Thyroid gland (tissue), 4 donors: ENCODE data around the gene RIN1. TPM values are rescaled to one million over a fixed set of nuclear protein-coding genes. Genes with fewer than 3 reads are reported as not detected.
"Not testable (repeated sequence)": the region's sequence is repeated elsewhere in the genome, so short reads cannot be mapped to it uniquely, and the experiment has no call there.

Experiments used
- DNase-seq, 2 donors: peaks; one replicate each; pipeline ENCODE4 v3.0.0-alpha.2; 2019
- H3K27ac ChIP-seq, 3 donors: fragments of 200-600 bp; sonication (generic); 1 replicate in 2 of 3; 2 replicates in 1 of 3; pipeline ENCODE4 v1.5.1; 2016 to 2019; ENCODE audit warnings: mild to moderate bottlenecking in 1 of 3, moderate library complexity in 1 of 3
- H3K27me3 ChIP-seq: fragments of 200-600 bp; sonication (generic); one replicate; pipeline ENCODE4 v1.5.1; 2019
- H3K36me3 ChIP-seq, 2 donors: fragments of 200-600 bp; sonication (generic); one replicate each; pipeline ENCODE4 v1.5.1; 2016 to 2019
- H3K4me1 ChIP-seq, 2 donors: fragments of 200-600 bp; sonication (generic); one replicate each; pipeline ENCODE4 v1.5.1; 2017 to 2019
- H3K4me3 ChIP-seq, 3 donors: fragments of 200-600 bp; sonication (generic); replicated peaks in 1 of 3; 1 replicate in 2 of 3; 2 replicates in 1 of 3; pipeline ENCODE4 v1.5.1; 2016; ENCODE audit warnings: mild to moderate bottlenecking in 1 of 3
- H3K9me3 ChIP-seq: fragments of 200-600 bp; sonication (generic); one replicate; pipeline ENCODE4 v1.5.1; 2017
- POLR2A ChIP-seq, 2 donors: fragments of 450-650 bp; IDR thresholded peaks; one replicate each; pipeline ENCODE4 v1.6.1; 2017; ENCODE audit warnings: antibody characterized with exemption in 2 of 2, mild to moderate bottlenecking in 2 of 2, moderate library complexity in 1 of 2
- WGBS, 2 donors: methylation state at CpG; one replicate each; pipeline ENCODE4 v1.1.5; 2017; 5-methylcytosine and 5-hydroxymethylcytosine counted together
- intact Hi-C: fragments of 100-400 bp; cut with DNase I; formaldehyde crosslinking; loops from one replicate; pipeline ENCODE4 v1.15.1; 2023
- total RNA-seq, 4 donors: library from RNA; depleted of rRNA; stranded (reverse); fragments of >200 nt; gene quantifications; one replicate each; pipeline ENCODE4 v1.2.3, GENCODE V29; 2016
- TF ChIP-seq, protein P1 (sequence below), 6 experiments: fragments of 200-600 bp in 3 of 6; fragments of 450-650 bp in 3 of 6; sonication (generic) in 3 of 6; IDR thresholded peaks; one replicate each; pipeline ENCODE4 v1.5.1; 2016 to 2019; ENCODE audit warnings: antibody characterized with exemption in 6 of 6, mild to moderate bottlenecking in 2 of 6, inconsistent platforms in 1 of 6, moderate library complexity in 1 of 6

The RIN1 gene
- total RNA-seq, 4 donors from 2014 or later, result 1.3 to 7.9 (median 2.2) TPM

DNA sequence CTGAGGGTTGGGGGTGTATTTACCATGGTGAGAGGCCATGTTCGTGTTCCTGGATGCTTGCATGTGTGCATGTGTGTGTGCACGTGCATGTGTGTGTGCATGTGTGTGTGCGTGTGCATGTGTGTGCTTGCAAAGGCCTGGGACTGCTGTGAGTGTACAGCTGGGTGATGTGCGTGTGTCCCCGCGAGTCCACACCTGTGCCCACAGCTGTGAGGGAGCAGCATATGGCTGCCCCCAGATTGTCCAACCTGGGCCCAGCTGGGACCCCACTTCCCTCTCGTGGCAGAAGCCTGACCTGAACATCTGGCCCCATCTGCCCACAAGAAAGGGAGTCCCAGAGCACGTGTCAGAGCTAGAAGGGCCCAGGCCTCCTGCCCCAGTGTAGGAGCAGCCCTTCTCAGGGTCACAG is 11.0 kb downstream of the RIN1 start:
- Histone ChIP-seq H3K4me1 (peaks cover 0 to 28% of the 10 kb centered on the region in 2 donors), H3K27ac (peak overlapping the region in 1 of 3 donors; percentile 41), H3K4me3 (no peak overlapping the region), H3K36me3 (no peaks in the 10 kb centered on the region), H3K9me3 (no peaks in the 10 kb centered on the region), H3K27me3 (no peaks in the 10 kb centered on the region)
- DNase-seq, result no peak
- 67 to 86% methylated on average over 2 to 3 of the region's 8 CpGs for WGBS, 2 donors
- TF ChIP-seq, protein P1, sequence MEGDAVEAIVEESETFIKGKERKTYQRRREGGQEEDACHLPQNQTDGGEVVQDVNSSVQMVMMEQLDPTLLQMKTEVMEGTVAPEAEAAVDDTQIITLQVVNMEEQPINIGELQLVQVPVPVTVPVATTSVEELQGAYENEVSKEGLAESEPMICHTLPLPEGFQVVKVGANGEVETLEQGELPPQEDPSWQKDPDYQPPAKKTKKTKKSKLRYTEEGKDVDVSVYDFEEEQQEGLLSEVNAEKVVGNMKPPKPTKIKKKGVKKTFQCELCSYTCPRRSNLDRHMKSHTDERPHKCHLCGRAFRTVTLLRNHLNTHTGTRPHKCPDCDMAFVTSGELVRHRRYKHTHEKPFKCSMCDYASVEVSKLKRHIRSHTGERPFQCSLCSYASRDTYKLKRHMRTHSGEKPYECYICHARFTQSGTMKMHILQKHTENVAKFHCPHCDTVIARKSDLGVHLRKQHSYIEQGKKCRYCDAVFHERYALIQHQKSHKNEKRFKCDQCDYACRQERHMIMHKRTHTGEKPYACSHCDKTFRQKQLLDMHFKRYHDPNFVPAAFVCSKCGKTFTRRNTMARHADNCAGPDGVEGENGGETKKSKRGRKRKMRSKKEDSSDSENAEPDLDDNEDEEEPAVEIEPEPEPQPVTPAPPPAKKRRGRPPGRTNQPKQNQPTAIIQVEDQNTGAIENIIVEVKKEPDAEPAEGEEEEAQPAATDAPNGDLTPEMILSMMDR (IDR thresholded peaks at IDR 0.05), result no peak
- TF ChIP-seq POLR2A (IDR thresholded peaks at IDR 0.05), result no peak
- intact Hi-C loops, result no loop called here

DNA sequence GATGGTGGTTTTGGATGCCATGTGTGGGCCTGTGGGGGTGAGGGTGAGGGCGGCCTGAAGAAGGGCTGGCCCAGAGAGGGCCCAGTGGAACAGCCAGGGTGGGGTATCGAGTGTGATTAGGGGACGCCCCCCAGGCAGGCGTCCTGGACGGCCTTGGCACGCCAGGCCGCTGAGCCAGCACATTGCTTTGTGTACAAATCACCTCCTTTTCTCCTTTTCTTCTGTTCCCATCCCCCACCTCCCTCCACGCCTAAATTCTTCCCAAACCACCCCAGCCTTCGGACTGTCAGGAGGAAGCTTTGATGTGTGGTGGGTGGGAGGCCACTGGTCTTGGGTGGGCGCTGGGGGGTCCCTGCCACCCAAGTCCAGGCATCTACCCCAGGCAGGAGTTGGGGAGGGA is 11.6 kb downstream of the RIN1 start:
- WGBS, 2 donors, result 55 to 76% methylated on average over 10 of the region's 10 CpGs
- TF ChIP-seq POLR2A (IDR thresholded peaks at IDR 0.05), result no peak
- TF ChIP-seq, protein P1 (IDR thresholded peaks at IDR 0.05), result no peak
- Histone ChIP-seq H3K4me1 (peaks cover 0 to 28% of the 10 kb centered on the region in 2 donors), H3K4me3 (no peak overlapping the region), H3K9me3 (no peaks in the 10 kb centered on the region), H3K27ac (no peak overlapping the region), H3K27me3 (no peaks in the 10 kb centered on the region), H3K36me3 (no peaks in the 10 kb centered on the region)
- intact Hi-C loops, result no loop called here
- no peak for DNase-seq

DNA sequence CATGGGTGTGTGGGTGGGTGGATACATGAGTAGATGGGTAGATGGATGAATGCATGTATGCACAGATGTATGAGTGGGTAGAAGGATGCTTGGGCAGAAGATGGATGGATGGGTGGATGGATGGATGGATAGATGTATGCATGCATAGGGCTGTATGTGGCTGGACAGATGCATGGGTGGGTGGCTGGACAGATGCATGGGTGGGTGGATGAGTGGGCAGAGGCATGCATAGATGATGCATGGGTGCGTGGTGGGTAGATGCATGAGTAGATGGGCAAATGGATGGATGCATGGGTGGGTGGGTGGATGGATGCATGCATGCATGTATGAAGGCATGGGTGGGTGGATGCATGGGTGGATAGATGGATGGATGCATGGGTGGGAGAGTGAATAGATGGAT is 12.6 kb downstream of the RIN1 start:
- 92 to 98% methylated on average over 1 of the region's 1 CpG for WGBS, 2 donors
- Histone ChIP-seq H3K9me3 (no peaks in the 10 kb centered on the region), H3K36me3 (no peaks in the 10 kb centered on the region), H3K4me3 (no peak overlapping the region), H3K4me1 (peaks cover 0 to 27% of the 10 kb centered on the region in 2 donors), H3K27ac (no peak overlapping the region), H3K27me3 (no peaks in the 10 kb centered on the region)
- intact Hi-C loops, result no loop called here
- no peak for DNase-seq
- TF ChIP-seq, protein P1 (IDR thresholded peaks at IDR 0.05), result no peak
- TF ChIP-seq POLR2A (IDR thresholded peaks at IDR 0.05), result no peak

DNA sequence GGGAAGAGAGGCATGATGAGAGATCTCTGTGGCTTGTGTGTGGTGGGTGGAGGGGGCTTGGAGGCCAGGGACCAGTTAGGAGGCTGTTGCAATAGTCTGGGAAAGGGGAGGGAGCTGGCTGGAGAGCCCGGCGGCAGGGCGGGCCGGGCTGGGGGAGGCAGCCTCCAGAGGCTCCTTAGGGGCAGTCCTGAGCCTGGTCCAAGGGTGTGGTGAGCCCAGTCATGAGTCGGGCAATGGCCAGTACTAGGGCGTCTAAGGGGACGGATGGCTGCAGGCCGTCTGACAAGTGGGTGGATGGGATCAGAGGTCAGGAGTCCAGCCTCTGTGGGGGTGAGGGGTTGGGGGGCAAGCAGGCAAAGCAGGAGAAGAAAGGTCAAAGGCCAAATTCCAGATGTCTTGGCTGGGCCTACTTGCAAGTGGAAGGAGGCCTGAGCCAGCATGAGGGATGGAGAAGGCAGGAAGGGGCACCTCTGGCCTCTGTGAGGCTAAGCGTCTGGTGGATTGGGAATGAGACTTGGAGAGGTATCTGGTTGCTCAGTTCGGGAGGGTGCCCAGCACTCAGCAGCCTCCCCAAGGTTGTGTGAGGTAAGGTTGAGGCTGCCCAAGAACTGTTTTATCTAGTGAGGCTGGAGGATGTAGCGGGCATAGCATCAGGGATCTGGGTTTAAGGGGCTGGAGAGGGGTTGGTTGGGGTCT is 13.4 kb downstream of the RIN1 start:
- WGBS, 2 donors, result 79 to 82% methylated on average over 11 of the region's 11 CpGs
- DNase-seq, result peak; percentile 13 to 19
- H3K9me3 ChIP-seq, result no peaks in the 10 kb centered on the region
- peaks cover 0 to 24% of the 10 kb centered on the region in 2 donors for H3K4me1 ChIP-seq
- intact Hi-C loops, result no loop called here
- no peak overlapping the region for H3K4me3 ChIP-seq
- H3K27me3 ChIP-seq, result no peaks in the 10 kb centered on the region
- TF ChIP-seq POLR2A (IDR thresholded peaks at IDR 0.05), result no peak
- TF ChIP-seq, protein P1 (IDR thresholded peaks at IDR 0.05), result no peak
- H3K36me3 ChIP-seq, result no peaks in the 10 kb centered on the region
- H3K27ac ChIP-seq, result no peak overlapping the region

DNA sequence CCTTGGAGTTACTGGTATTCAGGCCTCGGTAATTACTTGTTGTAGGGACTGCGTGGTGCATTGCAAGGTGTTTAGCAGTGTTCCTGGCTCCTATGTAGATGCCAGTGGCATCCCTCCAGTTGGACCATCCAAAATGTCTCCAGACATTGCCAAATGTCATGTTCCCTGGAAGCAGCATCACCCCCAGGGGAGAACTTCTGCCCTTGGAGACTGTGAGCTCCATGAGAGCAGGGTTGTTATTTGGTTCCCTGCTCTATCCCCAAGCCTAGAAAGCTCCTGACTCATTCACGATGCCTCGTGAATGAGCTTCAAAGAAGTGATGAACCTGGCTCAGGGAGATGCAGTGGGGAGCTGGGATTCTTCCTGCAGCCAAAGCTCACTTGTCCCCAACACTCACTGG is 14.6 kb downstream of the RIN1 start:
- Histone ChIP-seq H3K4me1 (peaks cover 0 to 25% of the 10 kb centered on the region in 2 donors), H3K9me3 (no peaks in the 10 kb centered on the region), H3K4me3 (no peak overlapping the region), H3K27me3 (no peaks in the 10 kb centered on the region), H3K27ac (peak overlapping the region in 1 of 3 donors; percentile 10), H3K36me3 (no peaks in the 10 kb centered on the region)
- TF ChIP-seq POLR2A (IDR thresholded peaks at IDR 0.05), result no peak
- TF ChIP-seq, protein P1 (IDR thresholded peaks at IDR 0.05), result no peak
- DNase-seq, result no peak
- 92 to 94% methylated on average over 4 of the region's 4 CpGs for WGBS, 2 donors
- intact Hi-C loops, result no loop called here

DNA sequence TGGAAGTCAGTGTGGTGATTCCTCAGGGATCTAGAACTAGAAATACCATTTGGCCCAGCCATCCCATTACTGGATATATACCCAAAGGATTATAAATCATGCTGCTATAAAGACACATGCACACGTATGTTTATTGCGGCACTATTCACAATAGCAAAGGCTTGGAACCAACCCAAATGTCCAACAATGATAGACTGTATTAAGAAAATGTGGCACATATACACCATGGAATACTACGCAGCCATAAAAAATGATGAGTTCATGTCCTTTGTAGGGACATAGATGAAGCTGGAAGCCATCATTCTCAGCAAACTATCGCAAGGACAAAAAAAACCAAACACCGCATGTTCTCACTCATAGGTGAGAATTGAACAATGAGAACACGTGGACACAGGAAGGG is 15.5 kb downstream of the RIN1 start:
- WGBS, 2 donors, result 95 to 98% methylated on average over 6 of the region's 6 CpGs
- H3K36me3 ChIP-seq, H3K27ac ChIP-seq, DNase-seq, H3K27me3 ChIP-seq, intact Hi-C loops, H3K4me3 ChIP-seq, H3K9me3 ChIP-seq: not testable (repeated sequence)
- peaks cover 0 to 20% of the 10 kb centered on the region in 2 donors for H3K4me1 ChIP-seq

DNA sequence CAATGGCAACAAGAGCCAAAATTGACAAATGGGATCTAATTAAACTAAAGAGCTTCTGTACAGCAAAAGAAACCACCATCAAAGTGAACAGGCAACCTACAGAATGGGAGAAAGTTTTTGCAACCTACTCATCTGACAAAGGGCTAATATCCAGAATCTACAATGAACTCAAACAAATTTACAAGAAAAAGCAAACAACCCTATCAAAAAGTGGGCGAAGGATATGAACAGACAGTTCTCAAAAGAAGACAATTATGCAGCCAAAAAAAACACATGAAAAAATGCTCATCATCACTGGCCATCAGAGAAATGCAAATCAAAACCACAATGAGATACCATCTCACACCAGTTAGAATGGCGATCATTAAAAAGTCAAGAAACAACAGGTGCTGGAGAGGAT is 15.9 kb downstream of the RIN1 start:
- H3K27ac ChIP-seq, H3K27me3 ChIP-seq, intact Hi-C loops, H3K4me3 ChIP-seq, DNase-seq, H3K36me3 ChIP-seq, H3K9me3 ChIP-seq: not testable (repeated sequence)
- peaks cover 0 to 20% of the 10 kb centered on the region in 2 donors for H3K4me1 ChIP-seq
- 92 to 96% methylated on average over 2 of the region's 2 CpGs for WGBS, 2 donors
